ENCODE data around the gene KCNK5.

KCNK5 gene

DNA sequence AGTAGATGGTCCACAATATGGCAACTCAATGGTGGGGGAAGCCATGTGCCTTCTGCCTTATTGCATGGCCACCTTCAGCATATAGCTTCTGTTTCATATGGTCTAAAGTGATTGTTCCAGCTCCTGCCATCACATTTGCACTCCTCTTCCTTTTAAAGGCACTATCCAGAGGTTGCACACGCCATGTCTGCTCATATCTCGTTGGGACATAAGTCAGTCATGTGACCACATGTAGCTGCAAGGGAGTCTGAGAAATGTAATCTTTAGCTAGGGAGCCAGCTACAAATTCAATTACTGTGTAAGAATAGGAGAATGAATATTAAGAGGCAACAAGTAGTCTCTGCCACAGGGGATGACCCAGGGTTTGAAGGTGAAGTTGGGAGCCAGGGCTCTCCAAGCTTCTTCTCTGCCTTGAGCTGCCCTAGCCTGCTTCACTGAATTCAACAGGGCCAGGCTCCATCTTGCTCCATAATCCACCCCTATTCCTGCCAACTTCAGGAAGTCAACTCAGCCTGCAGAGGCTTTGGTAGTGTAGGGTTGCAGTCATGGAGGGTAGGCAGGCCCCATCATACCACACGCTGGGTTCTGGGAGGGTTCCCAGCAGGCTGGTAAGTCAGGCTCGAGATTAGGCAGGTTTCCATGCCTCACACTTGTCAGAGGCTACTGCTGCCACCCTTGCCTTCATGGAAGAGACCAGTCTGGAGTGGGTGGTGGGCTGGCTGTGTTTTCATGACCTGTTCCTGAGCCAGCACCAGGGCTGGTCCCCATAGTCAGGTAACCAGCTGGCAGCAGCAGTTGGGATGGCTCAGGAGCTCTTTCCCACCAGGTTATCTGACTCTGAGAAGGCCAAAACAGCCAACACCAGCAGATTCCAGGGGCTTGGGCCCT is 57.5 kb downstream of the KCNK5 start:
- no peak for DNase-seq (ENCODE audit: low read depth)

DNA sequence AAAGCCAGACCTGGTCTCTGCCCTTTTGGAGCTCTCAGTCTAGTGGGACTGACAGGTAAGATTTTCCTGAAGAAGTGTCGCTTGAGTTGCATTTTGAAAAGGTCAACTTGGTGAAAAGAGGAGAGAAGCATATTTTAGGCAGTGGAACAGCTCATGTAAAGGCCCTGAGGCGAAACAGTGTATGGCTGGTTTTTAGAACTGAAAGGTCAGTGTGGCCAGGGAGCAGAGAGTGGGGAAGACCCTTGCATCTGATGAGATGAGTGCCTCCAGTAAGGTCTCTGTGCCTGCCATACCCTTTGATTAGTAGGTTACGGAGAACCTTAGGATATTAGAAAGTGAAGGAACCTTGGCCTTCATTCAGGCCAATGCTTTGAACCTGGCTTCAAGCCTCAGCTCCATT is 58.4 kb downstream of the KCNK5 start:
- no peak for DNase-seq (ENCODE audit: low read depth)

DNA sequence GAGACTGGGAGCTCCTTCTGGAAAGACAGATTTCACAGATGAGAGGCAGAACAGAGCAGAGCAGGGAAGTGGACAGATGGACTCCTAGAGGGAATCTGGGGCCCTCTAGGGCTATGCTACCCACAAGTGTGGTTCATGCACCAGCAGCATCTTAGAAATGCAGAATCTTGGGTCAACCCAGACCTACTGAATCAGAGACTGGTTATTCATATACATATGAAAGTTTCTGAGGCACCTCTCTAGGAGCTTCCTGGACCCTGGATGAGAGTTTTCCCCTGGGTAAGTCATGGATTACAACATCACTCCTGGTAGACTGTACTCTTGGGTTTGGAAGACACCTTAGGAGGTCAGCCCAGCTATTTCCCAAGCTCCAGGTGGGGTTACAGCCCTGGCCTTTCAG is 58.9 kb downstream of the KCNK5 start:
- no peak for DNase-seq (ENCODE audit: low read depth)

DNA sequence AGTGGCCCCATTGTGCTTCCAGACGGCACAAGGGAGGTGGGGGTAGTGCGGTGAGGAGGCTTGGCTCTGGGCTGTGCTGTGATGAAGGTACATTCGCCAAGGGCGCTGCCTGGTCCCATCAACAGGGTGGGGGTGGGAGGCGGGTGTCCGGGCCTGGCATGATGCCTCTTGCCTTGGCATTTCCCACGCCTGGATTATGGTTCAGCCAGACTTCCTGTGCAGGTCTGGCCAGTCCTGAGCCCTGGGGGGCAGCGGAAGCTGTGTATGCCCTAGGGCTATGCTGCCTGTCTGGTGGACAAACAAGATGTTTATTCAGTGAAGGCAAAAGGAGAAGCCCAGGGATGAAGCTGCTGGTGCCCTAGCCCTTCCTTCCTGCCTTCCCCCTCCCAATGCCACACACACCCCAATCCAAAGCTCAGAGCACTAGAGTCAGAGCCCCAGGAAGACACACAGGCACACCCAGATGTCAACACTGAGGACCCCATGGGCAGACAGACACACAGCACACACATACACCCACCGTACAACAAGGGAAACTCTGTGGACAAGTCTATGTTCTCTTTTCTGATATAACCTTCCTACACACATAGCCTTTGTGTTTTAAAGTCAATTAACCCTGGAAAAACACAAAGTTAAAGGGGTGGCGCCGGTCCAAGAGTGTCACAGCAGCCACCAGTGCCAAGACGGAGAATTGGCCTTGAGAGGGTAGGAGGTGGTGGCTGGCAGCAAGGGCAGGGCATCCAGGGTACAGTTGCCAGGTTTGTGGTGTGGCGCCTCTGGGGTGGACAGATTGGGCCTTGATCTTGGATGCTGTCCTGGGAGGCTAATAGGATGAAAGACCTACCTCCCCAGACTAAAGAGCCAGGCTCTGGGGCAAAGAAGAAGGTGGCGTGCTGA is 59.6 kb downstream of the KCNK5 start:
- no peak for DNase-seq (ENCODE audit: low read depth)

DNA sequence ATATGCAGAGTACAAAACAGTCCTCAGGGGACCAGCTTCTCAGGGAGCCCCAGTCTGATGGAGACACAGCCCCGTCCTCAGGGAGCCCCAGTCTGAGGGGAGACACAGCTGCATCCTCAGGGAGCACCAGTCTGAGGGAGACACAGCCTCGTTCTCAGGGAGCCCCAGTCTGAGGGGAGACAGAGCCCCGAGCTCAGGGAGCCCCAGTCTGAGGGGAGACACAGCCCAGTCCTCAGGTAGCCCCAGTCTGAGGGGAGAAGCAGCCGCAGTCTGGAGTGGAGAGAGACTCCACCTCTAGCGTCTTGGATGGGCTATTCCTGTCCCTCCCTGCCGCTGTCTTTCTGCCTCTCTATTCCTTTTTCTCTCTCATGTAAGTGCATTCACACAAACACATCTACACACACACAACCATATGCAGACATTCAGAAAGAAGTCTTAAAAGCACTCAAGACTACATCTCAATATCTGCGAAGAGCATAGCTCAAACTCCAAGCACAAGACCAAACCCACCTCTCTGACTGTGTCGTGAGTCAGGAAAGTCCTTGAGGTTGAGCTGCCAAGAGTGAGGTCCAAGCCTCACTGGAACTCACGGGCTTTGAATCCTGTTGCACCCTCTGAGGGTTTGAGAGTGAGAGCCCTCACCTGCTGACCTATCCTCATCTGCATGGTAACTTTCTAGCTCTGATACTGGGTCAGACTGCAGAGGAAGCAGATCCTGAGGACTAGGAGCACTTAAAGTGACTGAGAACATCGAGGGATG is 61.2 kb downstream of the KCNK5 start:
- no peak for DNase-seq (ENCODE audit: low read depth)

DNA sequence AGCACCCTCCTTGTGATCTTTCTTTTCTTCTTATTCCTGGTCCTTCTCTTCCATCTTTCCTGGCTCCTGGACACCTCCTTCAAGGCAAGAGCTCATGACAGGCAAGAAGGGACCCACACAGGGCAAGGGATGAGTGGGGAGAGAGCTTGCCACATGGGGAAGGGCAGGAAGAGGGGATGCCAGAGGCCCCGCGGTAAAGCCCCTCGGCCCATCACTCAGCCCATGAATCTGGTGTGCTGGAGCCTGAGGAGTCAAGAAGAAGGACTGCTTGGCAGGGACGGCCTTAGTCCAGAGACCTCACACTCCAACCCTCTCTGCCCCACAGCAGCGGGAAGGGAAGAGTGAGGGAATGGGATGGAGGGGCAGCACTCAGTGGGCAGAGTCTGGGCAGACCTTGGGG is 62.0 kb downstream of the KCNK5 start:
- no peak for DNase-seq (ENCODE audit: low read depth)

DNA sequence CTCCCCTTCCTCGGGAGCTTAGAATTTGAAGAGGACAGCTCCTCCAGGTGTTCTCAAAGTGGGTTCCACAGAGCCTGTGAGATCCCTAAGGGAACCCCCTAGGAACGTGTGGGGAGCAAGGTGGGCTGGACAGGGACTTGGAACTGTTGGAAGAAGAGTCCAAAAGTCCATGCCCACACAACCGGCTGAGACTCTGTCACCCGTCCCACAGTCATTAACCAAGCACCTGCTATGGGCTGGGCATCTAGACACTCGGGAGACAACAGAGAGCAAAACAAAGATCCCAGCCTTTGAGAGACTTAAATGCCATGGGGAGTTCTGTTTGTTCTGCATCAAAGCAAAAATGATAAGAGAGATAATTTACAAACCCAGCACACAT is 62.4 kb downstream of the KCNK5 start:
- no peak for DNase-seq (ENCODE audit: low read depth)

DNA sequence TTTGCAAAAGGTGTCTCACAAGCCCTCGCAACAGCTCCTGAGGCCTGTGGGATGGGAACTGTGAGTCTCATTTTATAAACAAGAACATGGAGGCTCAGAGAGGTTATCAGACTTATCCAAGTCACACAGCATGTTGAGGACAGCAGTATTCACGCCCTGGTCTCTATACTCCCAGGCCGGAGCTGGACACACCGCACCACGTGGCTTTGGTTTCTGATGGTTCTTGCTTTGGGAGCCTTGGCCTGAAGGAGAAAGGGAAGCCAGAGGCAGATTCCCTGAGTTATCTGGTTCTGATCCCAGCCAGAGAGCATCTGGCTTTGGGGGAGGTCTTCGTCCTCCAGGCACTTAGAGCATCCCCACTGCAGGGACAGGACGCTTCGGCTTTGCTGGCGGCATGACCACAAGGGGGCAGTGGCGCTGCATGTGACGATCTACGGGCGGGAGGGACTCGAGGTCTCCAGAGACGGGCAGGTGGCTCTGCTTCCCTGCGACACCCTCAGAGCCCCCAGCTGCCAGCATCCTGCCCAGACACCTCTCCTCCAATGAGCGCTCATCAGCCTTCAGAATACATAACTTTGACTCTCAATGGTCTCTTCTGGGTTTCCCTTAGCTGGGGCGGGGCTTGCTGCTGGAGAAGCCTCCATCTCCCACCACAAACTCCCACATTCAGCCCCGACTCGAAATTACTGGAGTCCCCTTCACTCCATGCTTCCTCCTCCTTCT is 62.9 kb downstream of the KCNK5 start:
- peak; percentile 79 for DNase-seq (ENCODE audit: low read depth)

DNA sequence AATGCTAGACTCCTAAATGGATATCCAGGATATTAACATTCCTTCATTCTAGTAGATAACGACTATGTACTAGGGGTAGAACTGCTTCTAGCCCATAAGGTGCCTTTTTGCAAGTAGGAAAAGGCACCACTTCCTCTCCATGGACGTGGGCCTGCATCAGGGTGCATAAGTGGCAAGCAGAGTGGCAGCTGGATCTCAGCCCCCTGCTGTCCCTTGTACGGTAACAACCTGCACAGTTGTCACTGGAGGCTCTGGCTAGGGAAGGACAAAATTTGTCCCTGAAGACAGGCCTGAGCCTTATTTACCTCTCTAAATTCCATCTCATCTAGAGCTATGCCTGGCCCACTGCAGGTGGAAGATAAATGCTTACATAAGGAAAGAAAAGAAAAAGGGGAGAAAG is 71.8 kb downstream of the KCNK5 start:
- no peak for DNase-seq (ENCODE audit: low read depth)

DNA sequence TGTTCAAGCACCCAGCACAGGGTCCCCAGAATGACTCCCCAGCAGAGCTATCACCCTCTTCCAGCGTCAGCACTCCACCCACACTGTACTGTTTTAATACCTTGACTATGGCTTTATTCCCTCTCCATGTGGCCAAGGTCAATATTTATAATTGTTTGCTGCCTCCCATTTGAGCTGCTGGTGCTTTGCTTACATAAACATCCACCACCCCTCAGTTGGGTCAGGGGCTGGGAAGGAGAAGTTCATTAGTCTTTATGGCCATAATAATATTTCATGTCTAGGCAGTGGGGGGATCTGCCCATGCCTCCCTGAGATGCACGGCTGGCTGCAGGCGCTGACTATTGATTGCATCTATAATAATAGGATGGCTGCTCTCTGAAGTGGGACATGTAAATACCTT is 72.5 kb downstream of the KCNK5 start:
- DNase-seq (ENCODE audit: low read depth) = no peak

DNA sequence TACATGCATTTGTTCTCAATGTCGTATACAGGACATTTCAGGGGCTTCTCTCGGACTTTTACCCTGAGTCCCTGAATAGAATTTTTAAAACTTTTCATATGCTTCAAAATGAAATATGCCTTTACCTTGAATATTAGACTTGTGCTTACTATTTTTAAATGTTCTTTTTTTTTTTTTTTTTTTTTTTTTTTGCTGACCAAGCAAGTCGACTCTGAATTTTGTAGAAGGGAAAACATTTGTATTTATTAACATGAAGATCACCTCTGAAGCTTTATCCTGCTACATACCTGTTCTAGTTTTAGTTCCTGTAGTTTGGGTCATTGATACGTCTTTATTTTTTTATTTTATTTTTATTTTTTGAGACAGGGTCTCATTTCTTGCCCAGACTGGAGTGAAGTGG is 74.6 kb downstream of the KCNK5 start:
- DNase-seq (ENCODE audit: low read depth) = no peak

DNA sequence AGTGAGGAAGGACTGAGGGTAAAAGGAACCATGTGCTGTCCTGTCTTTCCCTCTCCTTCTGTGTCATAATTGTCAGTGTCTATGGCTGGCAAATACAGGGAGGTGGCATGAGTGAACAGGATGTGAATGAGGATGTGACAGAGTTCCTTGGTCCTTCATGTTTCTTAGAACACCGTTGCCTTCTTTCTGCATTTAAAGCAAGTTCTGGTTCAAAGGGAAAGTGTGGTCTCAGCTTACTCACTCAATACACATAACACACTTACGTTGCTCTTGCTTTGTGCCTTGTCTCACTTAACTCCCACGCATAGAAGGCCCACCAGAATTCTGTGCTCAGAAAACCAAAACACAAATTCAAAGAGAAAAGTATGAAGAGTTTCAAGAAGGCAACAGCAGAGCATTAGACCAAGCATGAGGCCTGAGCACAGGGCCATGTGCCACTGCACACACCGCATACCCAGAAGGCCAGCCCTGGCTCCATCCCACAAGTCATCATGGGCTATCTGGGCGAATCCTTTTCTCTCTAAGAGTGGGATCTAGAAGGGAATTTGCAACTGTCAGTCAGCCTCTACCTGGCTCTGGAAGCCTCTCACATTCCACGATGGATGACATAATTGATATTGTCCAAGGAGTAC is 75.4 kb downstream of the KCNK5 start:
- no peak for DNase-seq (ENCODE audit: low read depth)

DNA sequence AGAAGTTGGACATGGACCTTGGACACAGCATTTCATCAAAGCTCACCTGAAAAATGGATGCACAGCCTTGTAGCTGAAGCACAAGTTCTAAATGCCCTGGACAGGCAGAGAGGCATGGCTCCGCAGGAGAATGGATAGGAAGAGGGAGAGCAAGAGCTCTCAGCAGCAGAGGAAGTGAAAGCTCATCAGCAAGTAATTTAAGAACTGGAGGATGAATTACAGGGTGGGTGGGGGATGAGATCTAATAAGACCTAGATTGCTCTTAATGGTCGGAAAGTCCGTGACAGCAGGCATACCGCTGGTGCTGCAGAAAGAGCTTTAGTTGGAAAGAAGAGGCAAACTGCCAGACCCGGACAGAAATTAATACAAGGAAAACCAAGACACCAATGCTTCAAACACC is 77.0 kb downstream of the KCNK5 start:
- DNase-seq (ENCODE audit: low read depth) = no peak

DNA sequence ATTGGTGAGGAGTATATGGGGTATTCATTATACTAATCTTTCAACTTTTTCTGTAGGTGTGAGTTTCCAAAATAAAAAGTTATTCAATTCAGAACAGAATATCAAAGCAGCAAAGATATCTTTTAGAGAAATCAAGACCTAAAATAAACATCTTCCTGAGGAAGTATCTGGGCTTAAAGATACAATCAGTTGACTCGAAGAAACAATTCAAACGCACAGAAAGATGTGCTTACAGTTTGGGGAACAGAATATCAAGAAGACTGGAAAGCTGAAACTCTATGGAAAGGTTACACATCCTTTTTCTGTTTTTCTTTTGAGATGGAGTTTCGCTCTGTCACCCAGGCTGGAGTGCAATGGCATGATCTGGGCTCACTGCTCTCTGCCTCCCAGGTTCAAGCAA is 78.1 kb downstream of the KCNK5 start:
- no peak for DNase-seq (ENCODE audit: low read depth)

DNA sequence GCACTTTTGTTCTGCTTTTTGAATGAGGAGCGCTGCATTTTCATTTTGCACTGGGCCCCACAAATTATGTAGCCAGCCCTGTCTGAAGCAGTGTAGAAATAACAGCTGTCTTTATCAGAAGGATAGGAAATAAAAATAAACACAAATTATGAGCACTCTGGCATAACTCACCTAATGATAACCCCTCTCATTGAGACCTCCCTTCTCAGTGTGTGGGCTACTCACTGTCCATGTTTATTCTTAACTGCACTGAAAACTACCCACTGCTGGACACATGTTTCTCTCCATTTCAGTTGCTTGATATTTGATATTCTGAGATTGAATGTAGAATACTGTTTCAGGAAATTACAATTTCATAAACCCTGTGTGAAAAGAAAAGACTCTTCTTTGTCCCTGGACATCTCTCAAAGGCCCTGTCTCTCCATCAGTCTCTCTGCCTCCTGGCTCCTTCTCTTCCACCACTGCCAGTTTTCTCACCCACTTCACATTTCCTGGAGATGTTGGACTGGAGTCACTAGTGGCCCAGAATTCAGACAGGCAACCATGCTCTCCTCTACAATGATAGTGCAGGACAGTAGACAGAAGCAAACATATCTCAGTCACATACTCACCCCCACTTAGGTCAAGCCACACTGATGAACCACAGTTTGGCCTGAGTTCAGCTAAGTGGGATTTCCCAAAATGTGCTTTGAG is 84.6 kb downstream of the KCNK5 start:
- DNase-seq (ENCODE audit: low read depth) = no peak

DNA sequence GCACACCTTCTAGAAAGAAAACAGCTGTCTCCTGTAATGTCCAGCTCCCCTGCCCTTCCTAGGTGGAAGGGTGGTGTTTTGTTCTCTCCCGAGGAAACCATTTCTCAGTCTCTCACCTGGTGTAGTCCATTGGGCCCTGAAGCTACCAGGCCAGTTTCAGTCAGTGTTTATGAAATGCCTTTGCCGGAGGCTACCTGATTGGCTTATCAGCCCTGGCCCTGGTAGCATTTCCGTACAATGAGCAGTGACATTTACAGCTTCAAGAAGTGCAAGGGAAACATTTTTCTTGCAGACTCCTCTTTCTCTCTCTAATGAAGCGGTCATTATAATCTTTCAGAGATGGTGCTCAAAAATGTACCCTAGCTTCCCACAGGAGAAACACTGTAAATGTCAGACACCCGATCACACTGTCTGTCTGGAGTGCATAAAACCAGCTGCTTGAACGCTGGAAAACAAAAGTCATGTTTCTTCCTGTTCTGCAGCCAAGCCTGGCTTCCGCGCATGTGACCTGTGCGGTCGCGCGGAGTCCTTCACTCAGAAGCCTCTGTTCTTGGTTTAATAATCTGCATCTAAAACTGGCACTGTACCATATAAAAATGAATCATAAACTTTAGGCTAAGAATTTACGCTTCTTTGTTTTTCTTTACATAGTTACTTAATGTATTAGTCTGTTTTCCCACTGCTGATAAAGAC is 85.9 kb downstream of the KCNK5 start:
- DNase-seq (ENCODE audit: low read depth) = no peak

DNA sequence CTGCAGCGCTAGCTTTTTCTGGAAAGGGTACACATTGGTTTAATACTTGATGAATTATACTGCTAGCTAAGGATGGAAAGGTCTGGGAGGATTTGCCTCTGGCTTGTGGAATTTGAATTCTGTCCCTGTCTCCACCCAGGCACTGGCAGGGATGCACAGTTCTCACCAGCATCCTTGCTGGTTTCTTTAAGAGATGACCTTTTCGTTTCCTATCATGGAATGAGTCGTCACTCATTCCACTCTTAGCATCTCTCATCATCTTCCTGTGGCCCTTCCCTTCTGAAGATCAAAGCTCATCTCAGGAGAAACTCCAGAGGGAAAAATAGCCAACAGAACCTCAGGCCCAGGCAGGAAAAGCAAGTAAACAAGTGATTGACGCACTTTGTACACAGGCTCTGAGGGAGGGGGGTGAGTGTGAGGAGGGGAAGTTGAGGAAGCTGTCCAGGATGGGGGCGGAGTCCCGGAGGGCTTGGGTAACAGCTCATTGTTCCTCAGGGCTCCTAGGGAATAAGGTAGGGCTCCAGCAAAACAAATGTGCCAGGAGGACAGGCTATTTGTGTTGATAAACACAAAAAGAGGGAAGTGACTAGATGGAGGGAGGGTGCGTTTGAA is 88.6 kb downstream of the KCNK5 start:
- no peak for DNase-seq (ENCODE audit: low read depth)

Measured in activated T-cell treated with anti-CD3 and anti-CD28 coated beads for 1 hour (primary cell).